ENCODE measurements around the gene SRPRA.

GRCh38 chr11:126305699-126306098 lies 37.0 kb upstream of the SRPRA start:
- TF ChIP-seq, protein P1, sequence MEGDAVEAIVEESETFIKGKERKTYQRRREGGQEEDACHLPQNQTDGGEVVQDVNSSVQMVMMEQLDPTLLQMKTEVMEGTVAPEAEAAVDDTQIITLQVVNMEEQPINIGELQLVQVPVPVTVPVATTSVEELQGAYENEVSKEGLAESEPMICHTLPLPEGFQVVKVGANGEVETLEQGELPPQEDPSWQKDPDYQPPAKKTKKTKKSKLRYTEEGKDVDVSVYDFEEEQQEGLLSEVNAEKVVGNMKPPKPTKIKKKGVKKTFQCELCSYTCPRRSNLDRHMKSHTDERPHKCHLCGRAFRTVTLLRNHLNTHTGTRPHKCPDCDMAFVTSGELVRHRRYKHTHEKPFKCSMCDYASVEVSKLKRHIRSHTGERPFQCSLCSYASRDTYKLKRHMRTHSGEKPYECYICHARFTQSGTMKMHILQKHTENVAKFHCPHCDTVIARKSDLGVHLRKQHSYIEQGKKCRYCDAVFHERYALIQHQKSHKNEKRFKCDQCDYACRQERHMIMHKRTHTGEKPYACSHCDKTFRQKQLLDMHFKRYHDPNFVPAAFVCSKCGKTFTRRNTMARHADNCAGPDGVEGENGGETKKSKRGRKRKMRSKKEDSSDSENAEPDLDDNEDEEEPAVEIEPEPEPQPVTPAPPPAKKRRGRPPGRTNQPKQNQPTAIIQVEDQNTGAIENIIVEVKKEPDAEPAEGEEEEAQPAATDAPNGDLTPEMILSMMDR (conservative IDR thresholded peaks at IDR 0.05; ENCODE audit: low read length), result no peak
- TF ChIP-seq EZH2phosphoT487 (IDR thresholded peaks at IDR 0.05; ENCODE audit: borderline replicate concordance), result no peak

Data from Loucy (cell line).